IMR-90 (cell line): ENCODE results near the gene FOXF1. TPM values are rescaled to one million over a fixed set of nuclear protein-coding genes. Genes with fewer than 3 reads are reported as not detected.

Source experiments
- ATAC-seq: fragments of 200-7000 bp; cut with Tn5 transposase; 2 replicates; pipeline ENCODE4 v1.9.1; 2020; ENCODE audit warnings: low read depth, mild to moderate bottlenecking, moderate library complexity
- BruUV-seq: library from RNA; stranded (reverse); fragments of 400-500 nt; replicated peaks from 2 replicates; lab custom pipeline; 2021; lab: Mats Ljungman, UMichigan
- CTCF ChIA-PET: fragments of 300-600 bp; formaldehyde crosslinking; extraction: SDS; loops from one replicate; lab custom pipeline; 2021; ENCODE audit warnings: antibody characterized with exemption; lab: Yijun Ruan, JAX
- POLR2A ChIA-PET: fragments of 300-600 bp; sonication (Branson Sonifier 250); formaldehyde crosslinking; loops from one replicate; lab custom pipeline; 2022; ENCODE audit warnings: antibody characterized with exemption; ENCODE audit not compliant: unreplicated experiment; lab: Charles Lee
- DNase-seq: peaks from one replicate; pipeline ENCODE4 v3.0.0; 2013
- H2AFZ ChIP-seq: replicated peaks from 2 replicates; pipeline ENCODE3; 2013; ENCODE audit warnings: low read length, mild to moderate bottlenecking; ENCODE audit not compliant: poor library complexity
- H2AK5ac ChIP-seq: 2 replicates; pipeline ENCODE4 v1.6.1; 2013; ENCODE audit warnings: low read depth, low read length, inconsistent platforms
- H2AK9ac ChIP-seq: replicated peaks from 2 replicates; pipeline ENCODE3; 2013; ENCODE audit warnings: mild to moderate bottlenecking, low read depth, low read length, moderate library complexity; ENCODE audit not compliant: poor library complexity
- H2BK120ac ChIP-seq: 2 replicates; pipeline ENCODE4 v1.6.1; 2013; ENCODE audit warnings: low read depth, low read length, inconsistent platforms
- H2BK15ac ChIP-seq: 3 replicates; pipeline ENCODE4 v1.6.1; 2013; ENCODE audit warnings: low read depth, low read length, inconsistent platforms
- H2BK20ac ChIP-seq: 2 replicates; pipeline ENCODE4 v1.6.1; 2013; ENCODE audit warnings: low read depth, mild to moderate bottlenecking, inconsistent platforms, low read length, moderate library complexity
- H2BK5ac ChIP-seq: 2 replicates; pipeline ENCODE4 v1.6.1; 2013; ENCODE audit warnings: mild to moderate bottlenecking, low read depth, low read length, inconsistent platforms; ENCODE audit not compliant: poor library complexity, severe bottlenecking
- H3K14ac ChIP-seq: replicated peaks from 2 replicates; pipeline ENCODE4 v1.6.1; 2013; ENCODE audit warnings: low read depth, low read length, inconsistent platforms
- H3K18ac ChIP-seq: 2 replicates; pipeline ENCODE4 v1.6.1; 2013; ENCODE audit warnings: low read depth, low read length, control low read depth
- H3K23ac ChIP-seq: 2 replicates; pipeline ENCODE4 v1.6.1; 2013; ENCODE audit warnings: low read depth, low read length, inconsistent platforms
- H3K27ac ChIP-seq: 2 replicates; pipeline ENCODE4 v1.5.1; 2013; ENCODE audit warnings: mild to moderate bottlenecking, control low read depth, low read length; ENCODE audit not compliant: insufficient read depth
- H3K27me3 ChIP-seq: 2 replicates; pipeline ENCODE4 v1.6.1; 2013; ENCODE audit warnings: low read length; ENCODE audit not compliant: control insufficient read depth, insufficient read depth
- H3K36me3 ChIP-seq: 2 replicates; pipeline ENCODE4 v1.6.1; 2013; ENCODE audit warnings: low read length, mixed read lengths; ENCODE audit not compliant: control insufficient read depth, insufficient read depth
- H3K4ac ChIP-seq: 2 replicates; pipeline ENCODE4 v1.6.1; 2013; ENCODE audit warnings: low read depth, low read length, inconsistent platforms
- H3K4me1 ChIP-seq: 2 replicates; pipeline ENCODE4 v1.6.1; 2013; ENCODE audit warnings: low read length, mixed read lengths; ENCODE audit not compliant: control insufficient read depth, insufficient read depth
- H3K4me2 ChIP-seq: 2 replicates; pipeline ENCODE4 v1.6.1; 2013; ENCODE audit warnings: low read depth, mild to moderate bottlenecking, control low read depth, low read length, moderate library complexity
- H3K4me3 ChIP-seq: 2 replicates; pipeline ENCODE4 v1.5.1; 2013; ENCODE audit warnings: low read depth, mild to moderate bottlenecking, control low read depth, low read length, moderate library complexity; ENCODE audit not compliant: insufficient read depth
- H3K56ac ChIP-seq: 2 replicates; pipeline ENCODE4 v1.6.1; 2013; ENCODE audit warnings: low read length, inconsistent platforms; ENCODE audit not compliant: insufficient read depth; ENCODE audit errors: extremely low read depth
- H3K79me1 ChIP-seq, 2 experiments: 2 replicates each; pipeline ENCODE4 v1.6.1; 2013; ENCODE audit warnings: low read length in 2 of 2, inconsistent platforms in 1 of 2, low read depth in 1 of 2
- H3K9ac ChIP-seq: 2 replicates; pipeline ENCODE4 v1.6.1; 2013; ENCODE audit warnings: low read depth, low read length, control low read depth
- H3K9me1 ChIP-seq: 2 replicates; pipeline ENCODE4 v1.6.1; 2013; ENCODE audit warnings: low read length, inconsistent platforms; ENCODE audit not compliant: insufficient read depth
- H3K9me3 ChIP-seq: 2 replicates; pipeline ENCODE4 v1.6.1; 2013; ENCODE audit warnings: low read length; ENCODE audit not compliant: control insufficient read depth, insufficient read depth
- H4K20me1 ChIP-seq: 2 replicates; pipeline ENCODE4 v1.6.1; 2013; ENCODE audit warnings: low read length, inconsistent platforms; ENCODE audit not compliant: insufficient read depth
- H4K5ac ChIP-seq: 2 replicates; pipeline ENCODE4 v1.6.1; 2013; ENCODE audit warnings: mild to moderate bottlenecking, low read depth, low read length, control low read depth
- H4K8ac ChIP-seq, 2 experiments: 2 replicates each; pipeline ENCODE4 v1.6.1; 2013; ENCODE audit warnings: low read depth in 2 of 2, low read length in 2 of 2, control low read depth in 1 of 2, inconsistent platforms in 1 of 2
- H4K91ac ChIP-seq: 2 replicates; pipeline ENCODE4 v1.6.1; 2013; ENCODE audit warnings: low read depth, low read length, inconsistent platforms; ENCODE audit not compliant: insufficient read depth
- MAZ ChIP-seq: IDR thresholded peaks from 2 replicates; pipeline ENCODE4 v1.6.1; 2012; ENCODE audit warnings: low read depth, mild to moderate bottlenecking, low read length, improper control_type of control experiment, moderate library complexity, borderline replicate concordance
- NFE2L2 ChIP-seq: fragments of 150-350 bp; IDR thresholded peaks from 2 replicates; pipeline ENCODE4 v1.6.1; 2016; ENCODE audit warnings: low read depth, mild to moderate bottlenecking, low read length
- POLR2A ChIP-seq: IDR thresholded peaks from 2 replicates; pipeline ENCODE4 v1.6.1; 2012; ENCODE audit warnings: mild to moderate bottlenecking, low read depth, low read length
- WGBS, 2 experiments: methylation state at CpG; one replicate each; pipeline versions ENCODE4 v1.1.5 to v1.1.7; 2013; ENCODE audit warnings: missing lambda C conversion rate in 2 of 2; ENCODE audit not compliant: insufficient read length in 1 of 2; ENCODE audit errors: extremely low coverage in 2 of 2; 5-methylcytosine and 5-hydroxymethylcytosine counted together
- dilution Hi-C: fragments of 300-500 bp; cut with HindIII; formaldehyde crosslinking; loops from one replicate; pipeline ENCODE4 v1.14.3; 2018; ENCODE audit warnings: low sequenced_read_pairs; ENCODE audit not compliant: unreplicated experiment
- in situ Hi-C: fragments of 300-500 bp; cut with MboI; formaldehyde crosslinking; loops from 3 replicates; pipeline ENCODE4 v1.14.3; 2019; ENCODE audit warnings: low sequenced_read_pairs, inconsistent platforms, mixed read lengths
- intact Hi-C: fragments of 100-400 bp; cut with micrococcal nuclease; formaldehyde crosslinking; loops from 2 replicates; pipeline ENCODE4 v1.10.0; 2022
- polyA plus RNA-seq, 3 experiments: library from polyadenylated mRNA; depleted of rRNA; stranded (reverse); fragments of >200 nt; gene quantifications; 2 replicates each; pipeline ENCODE4 v1.2.3, GENCODE V29; 2012; ENCODE audit warnings: low replicate concordance in 1 of 3
- total RNA-seq: library from RNA; depleted of rRNA; stranded (reverse); fragments of >200 nt; gene quantifications from 2 replicates; pipeline ENCODE4 v1.2.3, GENCODE V29; 2012

The FOXF1 gene
- total and polyA plus RNA-seq, 2 of the 4 experiments (the other 2 are of a cell fraction) = 2.7 to 33.0 TPM

DNA sequence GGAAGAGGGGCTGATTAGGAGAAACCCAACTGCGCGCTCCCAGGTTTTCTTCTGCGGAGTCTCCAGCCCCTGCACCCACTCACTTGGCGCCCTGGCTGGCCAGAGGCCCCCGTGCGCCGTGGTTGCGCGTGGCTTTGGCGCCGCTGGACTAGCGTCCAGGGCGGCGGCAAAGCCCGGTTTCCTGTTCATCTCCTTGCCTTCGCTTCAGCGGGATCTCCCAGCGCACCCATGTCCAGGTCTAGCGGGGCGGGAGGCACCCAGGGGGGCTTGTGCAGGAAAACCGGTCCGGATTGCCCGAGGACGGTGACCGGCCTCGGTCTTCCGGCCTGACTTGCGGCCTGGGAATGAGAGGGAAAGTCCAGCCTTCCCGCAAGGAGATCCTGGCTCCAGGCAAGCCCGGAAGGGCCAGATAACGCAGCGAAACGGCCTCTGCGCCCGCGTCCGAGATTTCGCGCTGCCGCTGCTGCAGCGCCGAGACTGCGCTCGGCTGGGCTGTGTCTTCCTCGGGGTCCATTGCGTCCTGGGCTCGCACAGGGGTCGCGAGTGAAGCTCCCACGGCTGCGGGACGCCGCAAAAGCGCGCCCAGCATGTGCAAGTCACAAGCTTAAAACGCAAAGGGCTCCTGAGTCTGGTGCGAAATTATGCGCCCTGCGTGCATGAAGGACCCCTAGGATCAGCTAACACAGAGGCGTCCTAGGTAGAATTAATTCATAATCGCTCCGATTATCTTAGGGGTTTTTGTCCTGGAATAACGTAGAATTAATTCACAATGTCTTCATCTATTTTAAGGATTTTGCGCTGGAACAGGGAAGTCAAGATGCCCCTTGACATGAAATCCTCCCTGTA, 5.7 kb downstream of the FOXF1 start:
- intact Hi-C loops (no loop called here), in situ Hi-C loops (loop anchor here (5.0 kb wide), 2 partner anchors 444 to 694 kb away; no protein-coding TSS in a partner anchor), dilution Hi-C loops (no loop called here)
- DNase-seq (peak; percentile 51), ATAC-seq (no peak)
- Histone ChIP-seq H3K23ac (peak overlapping the region; percentile 80), H2BK15ac (no peak overlapping the region), H2AK9ac (peak overlapping the region; percentile 89), H2BK120ac (peak overlapping the region; percentile 86), H2AFZ (peak overlapping the region; percentile 63), H2BK5ac (peak overlapping the region; percentile 97), H3K4me2 (peak overlapping the region; percentile 61), H3K27ac (peak overlapping the region; percentile 98), H3K4ac (peak overlapping the region; percentile 97), H3K9me1 (peaks cover 5% of the 10 kb centered on the region), H3K36me3 (peaks cover 65% of the 10 kb centered on the region), H3K79me1 (peaks cover 0 to 39% of the 10 kb centered on the region in 2 experiments; a peak in 2 of 4 replicates), H3K9me3 (no peaks in the 10 kb centered on the region), H3K18ac (peak overlapping the region; percentile 36), H3K4me1 (peaks cover 14% of the 10 kb centered on the region), H3K14ac (peak overlapping the region; percentile 94), H4K5ac (peak overlapping the region; percentile 20), H2AK5ac (peak overlapping the region; percentile 46; the same call in 1 of the 2 replicates), H4K8ac (peak overlapping the region; percentile 83 to 91), H3K4me3 (peak overlapping the region; percentile 99), H4K20me1 (peaks cover 64% of the 10 kb centered on the region), H2BK20ac (no peak overlapping the region), H3K9ac (peak overlapping the region; percentile 100), H4K91ac (peak overlapping the region; percentile 71), H3K27me3 (no peaks in the 10 kb centered on the region), H3K56ac (peak overlapping the region; percentile 99)
- CTCF ChIA-PET = no interaction called here
- WGBS, 2 experiments = 0% methylated on average over 33 of the region's 64 CpGs; no CpG with 5 or more reads in 1 of the 2 experiments
- POLR2A ChIA-PET = interaction anchor here (0.6 to 0.7 kb wide), 2 partner anchors 9 to 302 kb away, joined by 3 read pairs; no protein-coding TSS in a partner anchor
- BruUV-seq = no TSS peak
- TF ChIP-seq POLR2A = peak; percentile 64
- TF ChIP-seq NFE2L2 = no peak
- 0 out of 2 replicates have a peak, but pooled peaks have one; percentile 10 for TF ChIP-seq MAZ
